Gastrocnemius medialis (tissue), 4 donors: ENCODE data around the gene TMEM14A.

Experiments
- POLR2A ChIP-seq, 2 donors: fragments of 450-650 bp; IDR thresholded peaks; one replicate each; pipeline ENCODE4 v1.6.1; 2017; ENCODE audit warnings: antibody characterized with exemption in 2 of 2, mild to moderate bottlenecking in 2 of 2, moderate library complexity in 2 of 2
- TF ChIP-seq, protein P1 (sequence below), 5 experiments: fragments of 450-650 bp in 3 of 5; fragments of 200-600 bp in 2 of 5; sonication (generic) in 2 of 5; IDR thresholded peaks in 4 of 5; conservative IDR thresholded peaks in 1 of 5; 1 replicate in 4 of 5; 2 replicates in 1 of 5; pipeline ENCODE4 v1.5.1; 2016 to 2019; ENCODE audit warnings: antibody characterized with exemption in 5 of 5, mild to moderate bottlenecking in 3 of 5, moderate library complexity in 3 of 5

- TF ChIP-seq, protein P1, sequence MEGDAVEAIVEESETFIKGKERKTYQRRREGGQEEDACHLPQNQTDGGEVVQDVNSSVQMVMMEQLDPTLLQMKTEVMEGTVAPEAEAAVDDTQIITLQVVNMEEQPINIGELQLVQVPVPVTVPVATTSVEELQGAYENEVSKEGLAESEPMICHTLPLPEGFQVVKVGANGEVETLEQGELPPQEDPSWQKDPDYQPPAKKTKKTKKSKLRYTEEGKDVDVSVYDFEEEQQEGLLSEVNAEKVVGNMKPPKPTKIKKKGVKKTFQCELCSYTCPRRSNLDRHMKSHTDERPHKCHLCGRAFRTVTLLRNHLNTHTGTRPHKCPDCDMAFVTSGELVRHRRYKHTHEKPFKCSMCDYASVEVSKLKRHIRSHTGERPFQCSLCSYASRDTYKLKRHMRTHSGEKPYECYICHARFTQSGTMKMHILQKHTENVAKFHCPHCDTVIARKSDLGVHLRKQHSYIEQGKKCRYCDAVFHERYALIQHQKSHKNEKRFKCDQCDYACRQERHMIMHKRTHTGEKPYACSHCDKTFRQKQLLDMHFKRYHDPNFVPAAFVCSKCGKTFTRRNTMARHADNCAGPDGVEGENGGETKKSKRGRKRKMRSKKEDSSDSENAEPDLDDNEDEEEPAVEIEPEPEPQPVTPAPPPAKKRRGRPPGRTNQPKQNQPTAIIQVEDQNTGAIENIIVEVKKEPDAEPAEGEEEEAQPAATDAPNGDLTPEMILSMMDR (IDR thresholded peaks at IDR 0.05 in 4 of 5, conservative IDR thresholded peaks at IDR 0.05 in 1 of 5): no peak
- no peak for TF ChIP-seq POLR2A (IDR thresholded peaks at IDR 0.05)
These were observed 35.1 kb downstream of the TMEM14A start for GRCh38 chr6:52706001-52706400.
